Measurements from ENCODE around the gene LYSET.
A peak's percentile ranks its signal among the peaks of the same experiment; 100 is the strongest.

The LYSET gene

DNA sequence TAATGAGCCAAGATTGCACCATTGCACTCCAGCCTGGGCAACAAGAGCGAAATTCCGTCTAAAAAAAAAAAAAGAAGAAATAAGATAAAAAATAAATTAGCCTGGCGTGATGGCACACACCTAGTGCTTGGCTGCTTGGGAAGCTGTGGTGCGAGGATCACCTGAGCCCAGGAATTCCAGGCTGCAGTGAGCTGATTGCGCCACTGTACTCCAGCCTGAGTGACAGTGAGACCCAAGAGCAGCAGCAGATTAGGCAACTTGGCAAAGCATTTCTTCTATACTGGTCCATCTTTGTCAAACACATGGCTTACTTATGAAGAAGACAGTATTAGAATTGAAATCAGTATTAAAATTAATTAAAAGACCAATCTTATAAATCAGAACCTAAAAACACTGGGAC, 15.4 kb downstream of the LYSET start:
- 91 to 96% methylated on average over 4 to 5 of the region's 5 CpGs for WGBS, 2 experiments (ENCODE audit: insufficient coverage in 2 of 2)
- no peaks in the 10 kb centered on the region for H3K9me3 ChIP-seq (ENCODE audit: control insufficient read depth, low read length)
- H3K27ac ChIP-seq (ENCODE audit: low read depth, low read length, severe bottlenecking): no peak overlapping the region

GRCh38 chr14:93201155-93201704, 16.1 kb downstream of the LYSET start:
- WGBS, 2 experiments (ENCODE audit: insufficient coverage in 2 of 2): 80 to 94% methylated on average over 1 to 2 of the region's 7 CpGs
- Histone ChIP-seq H3K4me3 (ENCODE audit: extremely low read depth, insufficient read depth, low read length, poor library complexity, severe bottlenecking) (no peak overlapping the region), H3K27ac (ENCODE audit: low read depth, low read length, severe bottlenecking) (no peak overlapping the region), H3K36me3 (ENCODE audit: control insufficient read depth, insufficient read depth, low read length) (peaks cover 12% of the 10 kb centered on the region), H3K9me3 (ENCODE audit: control insufficient read depth, low read length) (no peaks in the 10 kb centered on the region), H3K4me1 (ENCODE audit: control insufficient read depth, insufficient read depth, low read length, poor library complexity, severe bottlenecking) (no peaks in the 10 kb centered on the region)

More for the DNA sequence above, 15.4 kb downstream of the LYSET start:
- no peak overlapping the region for H3K4me3 ChIP-seq (ENCODE audit: extremely low read depth, insufficient read depth, low read length, poor library complexity, severe bottlenecking)
- H3K4me1 ChIP-seq (ENCODE audit: control insufficient read depth, insufficient read depth, low read length, poor library complexity, severe bottlenecking): no peaks in the 10 kb centered on the region
- H3K36me3 ChIP-seq (ENCODE audit: control insufficient read depth, insufficient read depth, low read length): peaks cover 12% of the 10 kb centered on the region

- Histone ChIP-seq H3K9me3 (ENCODE audit: control insufficient read depth, low read length) (no peaks in the 10 kb centered on the region), H3K4me1 (ENCODE audit: control insufficient read depth, insufficient read depth, low read length, poor library complexity, severe bottlenecking) (no peaks in the 10 kb centered on the region), H3K36me3 (ENCODE audit: control insufficient read depth, insufficient read depth, low read length) (peaks cover 11% of the 10 kb centered on the region), H3K4me3 (ENCODE audit: extremely low read depth, insufficient read depth, low read length, poor library complexity, severe bottlenecking) (peak within 1 kb of the TSS; percentile 89), H3K27ac (ENCODE audit: low read depth, low read length, severe bottlenecking) (peak within 1 kb of the TSS; percentile 90)
- 0 to 1% methylated on average over 36 to 53 of the region's 65 CpGs for WGBS, 2 experiments (ENCODE audit: insufficient coverage in 2 of 2)
Measured at GRCh38 chr14:93206793-93207467, 21.8 kb downstream of the LYSET start, which contains the start of the genes GON7 and UBR7. Gene GON7, minus strand, starts transcription at chr14:93207065. Its CDS starts 28 bp downstream, at chr14:93207037. Gene UBR7, plus strand, starts transcription at chr14:93207256. Its CDS starts 36 bp downstream, at chr14:93207292.

- peak overlapping the region; percentile 89 for H3K4me3 ChIP-seq (ENCODE audit: extremely low read depth, insufficient read depth, low read length, poor library complexity, severe bottlenecking)
- 0 to 2% methylated on average over 14 to 16 of the region's 23 CpGs for WGBS, 2 experiments (ENCODE audit: insufficient coverage in 2 of 2)
- peaks cover 19% of the 10 kb centered on the region for H3K36me3 ChIP-seq (ENCODE audit: control insufficient read depth, insufficient read depth, low read length)
Measured at GRCh38 chr14:93207468-93208308, 22.6 kb downstream of the LYSET start.

GRCh38 chr14:93212432-93212831, 27.3 kb downstream of the LYSET start:
- Histone ChIP-seq H3K9me3 (ENCODE audit: control insufficient read depth, low read length) (no peaks in the 10 kb centered on the region), H3K36me3 (ENCODE audit: control insufficient read depth, insufficient read depth, low read length) (peaks cover 59% of the 10 kb centered on the region), H3K4me3 (ENCODE audit: extremely low read depth, insufficient read depth, low read length, poor library complexity, severe bottlenecking) (no peak overlapping the region), H3K27ac (ENCODE audit: low read depth, low read length, severe bottlenecking) (no peak overlapping the region), H3K4me1 (ENCODE audit: control insufficient read depth, insufficient read depth, low read length, poor library complexity, severe bottlenecking) (no peaks in the 10 kb centered on the region)
- WGBS, 2 experiments (ENCODE audit: insufficient coverage in 2 of 2): 83% methylated on average over 3 of the region's 3 CpGs; no CpG with 5 or more reads in 1 of the 2 experiments

More at GRCh38 chr14:93207468-93208308, 22.6 kb downstream of the LYSET start:
- Histone ChIP-seq H3K9me3 (ENCODE audit: control insufficient read depth, low read length) (no peaks in the 10 kb centered on the region), H3K27ac (ENCODE audit: low read depth, low read length, severe bottlenecking) (peak overlapping the region; percentile 59), H3K4me1 (ENCODE audit: control insufficient read depth, insufficient read depth, low read length, poor library complexity, severe bottlenecking) (no peaks in the 10 kb centered on the region)

- H3K4me3 ChIP-seq (ENCODE audit: extremely low read depth, insufficient read depth, low read length, poor library complexity, severe bottlenecking): no peak overlapping the region
- no peak overlapping the region for H3K27ac ChIP-seq (ENCODE audit: low read depth, low read length, severe bottlenecking)
- peaks cover 69% of the 10 kb centered on the region for H3K36me3 ChIP-seq (ENCODE audit: control insufficient read depth, insufficient read depth, low read length)
- no CpG with 5 or more reads among the region's 2 CpGs for WGBS, 2 experiments (ENCODE audit: insufficient coverage in 2 of 2)
- H3K4me1 ChIP-seq (ENCODE audit: control insufficient read depth, insufficient read depth, low read length, poor library complexity, severe bottlenecking): no peaks in the 10 kb centered on the region
- no peaks in the 10 kb centered on the region for H3K9me3 ChIP-seq (ENCODE audit: control insufficient read depth, low read length)
Measured at GRCh38 chr14:93214598-93214997, 29.5 kb downstream of the LYSET start.

DNA sequence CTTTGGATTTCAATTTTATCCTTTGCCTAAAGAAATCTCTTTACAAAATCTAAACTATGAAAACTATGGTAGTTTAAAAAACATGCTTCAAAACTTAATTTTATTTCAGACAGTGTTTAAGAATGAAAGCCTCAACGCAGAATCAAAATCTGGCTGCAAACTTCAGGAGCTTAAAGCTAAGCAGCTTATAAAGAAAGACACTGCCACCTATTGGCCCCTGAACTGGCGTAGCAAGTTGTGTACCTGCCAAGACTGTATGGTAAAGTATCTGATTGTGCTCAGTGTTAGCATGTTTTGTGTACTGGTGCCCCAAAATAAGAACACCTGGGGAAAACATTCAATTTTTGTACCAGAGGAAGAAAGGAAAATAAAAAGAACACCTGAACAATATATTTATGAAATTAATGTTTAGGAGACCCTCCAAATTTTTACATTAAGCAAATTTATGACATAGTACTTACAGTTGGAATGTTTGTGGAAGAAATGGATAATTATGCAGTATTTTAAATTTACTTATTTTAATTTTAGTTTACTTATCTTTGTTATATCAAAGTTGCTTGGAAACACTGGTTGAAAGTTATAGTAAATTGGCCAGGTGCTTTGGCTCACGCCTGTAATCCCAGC, 34.1 kb downstream of the LYSET start:
- Histone ChIP-seq H3K4me3 (ENCODE audit: extremely low read depth, insufficient read depth, low read length, poor library complexity, severe bottlenecking) (no peak overlapping the region), H3K9me3 (ENCODE audit: control insufficient read depth, low read length) (no peaks in the 10 kb centered on the region), H3K36me3 (ENCODE audit: control insufficient read depth, insufficient read depth, low read length) (peaks cover 78% of the 10 kb centered on the region), H3K27ac (ENCODE audit: low read depth, low read length, severe bottlenecking) (no peak overlapping the region), H3K4me1 (ENCODE audit: control insufficient read depth, insufficient read depth, low read length, poor library complexity, severe bottlenecking) (no peaks in the 10 kb centered on the region)
- WGBS, 2 experiments (ENCODE audit: insufficient coverage in 2 of 2): 86 to 100% methylated on average over 1 to 2 of the region's 3 CpGs

DNA sequence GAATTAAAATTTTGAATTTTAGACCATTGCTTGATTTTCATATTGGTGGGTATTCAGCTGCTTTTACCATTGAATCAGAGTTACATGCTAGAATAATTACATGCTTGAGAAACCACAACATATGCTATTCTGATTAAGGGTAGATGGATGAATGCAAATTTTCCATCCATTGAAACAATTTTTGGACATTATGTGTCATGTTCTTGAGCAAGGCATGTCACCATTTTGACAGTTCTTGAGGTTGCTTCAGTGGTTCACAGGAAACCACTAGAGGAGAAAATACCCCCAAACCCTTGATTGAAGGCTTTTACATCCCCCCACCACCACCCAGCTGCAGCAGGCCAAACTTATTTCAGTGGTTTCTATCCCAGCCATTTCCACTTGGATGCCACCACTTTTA, 35.4 kb downstream of the LYSET start:
- H3K27ac ChIP-seq (ENCODE audit: low read depth, low read length, severe bottlenecking): no peak overlapping the region
- no peaks in the 10 kb centered on the region for H3K9me3 ChIP-seq (ENCODE audit: control insufficient read depth, low read length)
- no peak overlapping the region for H3K4me3 ChIP-seq (ENCODE audit: extremely low read depth, insufficient read depth, low read length, poor library complexity, severe bottlenecking)
- peaks cover 78% of the 10 kb centered on the region for H3K36me3 ChIP-seq (ENCODE audit: control insufficient read depth, insufficient read depth, low read length)
- no peaks in the 10 kb centered on the region for H3K4me1 ChIP-seq (ENCODE audit: control insufficient read depth, insufficient read depth, low read length, poor library complexity, severe bottlenecking)

GRCh38 chr14:93223565-93223964, 38.4 kb downstream of the LYSET start:
- WGBS, 2 experiments (ENCODE audit: insufficient coverage in 2 of 2): 95 to 96% methylated on average over 22 to 27 of the region's 27 CpGs
- no peaks in the 10 kb centered on the region for H3K4me1 ChIP-seq (ENCODE audit: control insufficient read depth, insufficient read depth, low read length, poor library complexity, severe bottlenecking)
- H3K9me3 ChIP-seq (ENCODE audit: control insufficient read depth, low read length): no peaks in the 10 kb centered on the region
- H3K36me3 ChIP-seq (ENCODE audit: control insufficient read depth, insufficient read depth, low read length): peaks cover 82% of the 10 kb centered on the region
- no peak overlapping the region for H3K27ac ChIP-seq (ENCODE audit: low read depth, low read length, severe bottlenecking)
- H3K4me3 ChIP-seq (ENCODE audit: extremely low read depth, insufficient read depth, low read length, poor library complexity, severe bottlenecking): no peak overlapping the region

- WGBS, 2 experiments (ENCODE audit: insufficient coverage in 2 of 2): 94 to 96% methylated on average over 4 of the region's 8 CpGs
- Histone ChIP-seq H3K4me3 (ENCODE audit: extremely low read depth, insufficient read depth, low read length, poor library complexity, severe bottlenecking) (no peak overlapping the region), H3K27ac (ENCODE audit: low read depth, low read length, severe bottlenecking) (no peak overlapping the region), H3K9me3 (ENCODE audit: control insufficient read depth, low read length) (no peaks in the 10 kb centered on the region), H3K36me3 (ENCODE audit: control insufficient read depth, insufficient read depth, low read length) (peaks cover 46% of the 10 kb centered on the region), H3K4me1 (ENCODE audit: control insufficient read depth, insufficient read depth, low read length, poor library complexity, severe bottlenecking) (no peaks in the 10 kb centered on the region)
Measured at GRCh38 chr14:93228550-93228949, 43.4 kb downstream of the LYSET start.

Data from mesodermal cell (in vitro differentiated cells).